VCaP (cell line): Measurements from ENCODE around the gene ARL3.
A peak's percentile ranks its signal among the peaks of the same experiment; 100 is the strongest.

Experiments
- H3K27ac ChIP-seq: fragments of 450-650 bp; 2 replicates; pipeline ENCODE4 v1.5.1; 2017
- TF ChIP-seq, protein P1 (sequence below): fragments of 450-650 bp; conservative IDR thresholded peaks from 2 replicates; pipeline ENCODE4 v1.5.1; 2017; ENCODE audit warnings: mild to moderate bottlenecking, moderate library complexity

The ARL3 gene

DNA sequence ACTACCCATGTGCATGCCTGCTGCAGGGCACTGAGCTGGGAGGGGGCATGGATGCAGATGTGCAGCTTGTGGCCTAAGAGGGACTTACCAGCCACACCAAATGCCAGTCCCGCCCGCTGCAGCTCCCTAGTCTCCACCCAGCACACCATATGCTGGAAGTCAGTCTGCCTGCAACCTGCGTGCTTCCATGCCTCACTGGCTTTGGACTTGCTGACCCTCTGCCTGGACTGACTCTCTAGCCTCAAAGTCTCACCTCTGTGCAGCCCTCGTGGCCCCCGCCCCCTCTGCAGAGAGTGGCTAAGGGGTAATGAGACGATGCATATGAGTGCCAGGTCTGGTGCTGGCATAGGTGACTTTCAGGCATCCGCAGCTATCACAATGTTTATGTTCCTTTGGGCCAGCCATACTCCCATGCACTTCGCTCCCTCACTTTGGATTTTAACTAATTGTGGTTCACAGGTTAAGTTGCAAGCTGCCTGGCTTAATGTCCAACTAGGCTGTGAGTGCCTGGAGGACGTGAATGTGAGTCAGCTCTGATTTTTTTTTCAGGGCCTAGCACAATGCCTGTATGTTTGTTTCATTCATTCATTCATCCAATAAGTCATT, 48.2 kb downstream of the ARL3 start:
- TF ChIP-seq, protein P1, sequence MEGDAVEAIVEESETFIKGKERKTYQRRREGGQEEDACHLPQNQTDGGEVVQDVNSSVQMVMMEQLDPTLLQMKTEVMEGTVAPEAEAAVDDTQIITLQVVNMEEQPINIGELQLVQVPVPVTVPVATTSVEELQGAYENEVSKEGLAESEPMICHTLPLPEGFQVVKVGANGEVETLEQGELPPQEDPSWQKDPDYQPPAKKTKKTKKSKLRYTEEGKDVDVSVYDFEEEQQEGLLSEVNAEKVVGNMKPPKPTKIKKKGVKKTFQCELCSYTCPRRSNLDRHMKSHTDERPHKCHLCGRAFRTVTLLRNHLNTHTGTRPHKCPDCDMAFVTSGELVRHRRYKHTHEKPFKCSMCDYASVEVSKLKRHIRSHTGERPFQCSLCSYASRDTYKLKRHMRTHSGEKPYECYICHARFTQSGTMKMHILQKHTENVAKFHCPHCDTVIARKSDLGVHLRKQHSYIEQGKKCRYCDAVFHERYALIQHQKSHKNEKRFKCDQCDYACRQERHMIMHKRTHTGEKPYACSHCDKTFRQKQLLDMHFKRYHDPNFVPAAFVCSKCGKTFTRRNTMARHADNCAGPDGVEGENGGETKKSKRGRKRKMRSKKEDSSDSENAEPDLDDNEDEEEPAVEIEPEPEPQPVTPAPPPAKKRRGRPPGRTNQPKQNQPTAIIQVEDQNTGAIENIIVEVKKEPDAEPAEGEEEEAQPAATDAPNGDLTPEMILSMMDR: no peak

DNA sequence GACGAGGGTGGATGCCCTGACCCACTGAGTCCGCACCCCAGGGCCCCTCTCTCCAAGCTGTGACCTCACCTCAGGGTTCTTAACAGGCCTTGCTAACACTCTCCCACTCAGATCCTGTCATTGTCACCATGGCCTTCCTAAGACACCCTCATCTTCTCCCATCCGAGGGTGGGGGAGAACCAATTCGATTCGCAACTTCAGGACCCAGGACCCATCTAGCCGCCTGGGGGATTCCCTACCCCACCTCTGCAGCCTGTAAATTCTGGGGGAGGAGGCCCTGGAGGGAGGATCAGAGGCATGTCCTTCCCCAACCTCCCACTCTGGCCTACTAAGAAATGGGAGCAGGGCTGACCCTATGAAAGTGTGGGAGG, 52.6 kb downstream of the ARL3 start:
- H3K27ac ChIP-seq: no peak overlapping the region
- TF ChIP-seq, protein P1: no peak

More for the DNA sequence above, 48.2 kb downstream of the ARL3 start:
- H3K27ac ChIP-seq: no peak overlapping the region

DNA sequence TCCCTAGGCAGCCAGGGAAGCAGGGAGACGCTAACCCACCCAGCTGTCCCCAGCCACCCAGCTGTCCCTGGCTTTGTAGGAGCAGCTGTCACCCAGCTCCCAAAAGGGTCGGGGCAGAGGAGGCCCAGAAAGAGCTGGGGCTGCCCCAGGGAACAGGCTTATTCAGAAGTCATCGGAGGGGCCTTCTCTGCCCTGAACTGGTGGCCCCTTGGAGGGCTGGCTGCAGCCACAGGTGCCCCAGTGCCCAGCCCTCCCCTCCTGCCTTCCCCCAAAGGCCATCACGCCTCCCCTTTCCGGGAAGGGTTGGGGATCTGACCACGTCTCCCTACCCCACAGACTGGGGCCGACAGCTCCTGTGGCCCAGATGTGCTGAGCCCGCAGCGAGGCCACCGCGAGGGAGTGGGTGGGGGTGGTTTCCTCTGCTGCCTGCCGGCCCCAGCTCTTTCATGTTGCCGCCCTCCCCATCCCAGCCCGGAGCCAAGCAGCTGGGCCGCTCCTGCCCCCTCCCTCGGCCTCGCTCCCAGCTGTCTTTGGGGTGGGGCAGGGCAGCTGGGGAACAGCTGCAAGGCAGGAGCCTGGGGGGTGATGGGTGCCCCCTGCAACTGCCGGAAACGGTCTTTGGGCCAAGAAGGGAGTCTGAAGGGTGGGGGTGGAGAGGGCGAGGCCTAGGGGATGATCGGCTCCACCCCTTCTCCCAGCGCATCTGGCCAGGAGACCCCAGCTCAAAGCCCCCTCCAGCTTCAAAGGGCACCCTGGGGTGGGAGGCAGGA, 53.1 kb downstream of the ARL3 start:
- H3K27ac ChIP-seq: peak overlapping the region; percentile 88; the same call in 1 of the 2 replicates
- TF ChIP-seq, protein P1: no peak

DNA sequence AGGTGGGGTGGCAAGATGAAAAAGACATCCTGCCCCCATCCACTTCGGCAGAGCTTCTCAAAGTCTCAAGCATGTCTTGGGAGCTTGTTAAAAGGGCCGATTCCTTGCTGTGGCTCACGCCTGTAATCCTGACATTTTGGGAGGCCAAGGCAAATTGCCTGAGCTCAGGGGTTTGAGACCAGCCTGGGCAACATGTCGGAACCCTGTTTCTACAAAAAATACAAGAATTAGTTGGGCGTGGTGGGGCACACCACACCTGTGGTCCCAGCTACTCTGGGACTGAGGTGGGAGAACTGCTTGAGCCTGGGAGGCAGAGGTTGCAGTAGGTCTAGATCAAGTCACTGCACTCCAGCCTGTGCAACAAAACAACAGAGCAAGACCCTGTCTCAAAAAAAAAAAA, 55.4 kb downstream of the ARL3 start:
- TF ChIP-seq, protein P1: no peak
- peak overlapping the region; percentile 88 for H3K27ac ChIP-seq

DNA sequence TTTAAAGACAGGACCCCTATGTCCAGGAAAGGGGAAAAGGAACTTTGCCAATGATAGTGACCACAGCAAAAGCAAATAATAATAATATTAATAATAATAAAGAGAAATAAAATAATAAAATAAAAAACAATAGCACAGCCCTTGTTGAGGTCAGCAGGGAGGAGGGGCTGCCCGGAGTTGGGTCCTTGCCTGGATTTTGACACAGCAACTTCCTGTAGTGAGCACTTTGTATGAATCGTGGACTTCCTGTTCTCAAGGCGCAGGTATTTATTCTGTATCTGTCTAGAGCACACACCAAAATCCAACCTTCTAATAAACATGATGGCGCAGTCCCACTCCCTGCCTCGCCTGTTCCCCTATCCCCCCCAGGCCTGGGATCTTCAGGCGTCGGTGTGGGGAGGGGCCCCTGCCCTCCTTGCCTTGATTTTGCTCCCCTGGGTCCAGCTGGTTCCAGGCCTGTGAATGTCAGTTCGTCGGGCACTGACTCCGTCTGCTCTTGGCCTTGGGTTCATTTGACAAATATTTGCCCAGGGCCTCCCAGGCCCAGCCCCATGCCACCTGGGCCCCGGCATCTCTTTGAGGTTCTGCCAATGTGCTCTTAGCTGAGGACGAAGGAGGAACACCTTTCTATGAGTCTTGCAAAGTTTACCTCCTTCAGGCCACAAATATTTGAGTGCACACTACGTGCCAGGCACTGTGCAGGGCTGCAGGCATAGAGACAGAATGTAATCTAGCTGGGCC, 56.0 kb downstream of the ARL3 start:
- peak overlapping the region; percentile 88 for H3K27ac ChIP-seq

DNA sequence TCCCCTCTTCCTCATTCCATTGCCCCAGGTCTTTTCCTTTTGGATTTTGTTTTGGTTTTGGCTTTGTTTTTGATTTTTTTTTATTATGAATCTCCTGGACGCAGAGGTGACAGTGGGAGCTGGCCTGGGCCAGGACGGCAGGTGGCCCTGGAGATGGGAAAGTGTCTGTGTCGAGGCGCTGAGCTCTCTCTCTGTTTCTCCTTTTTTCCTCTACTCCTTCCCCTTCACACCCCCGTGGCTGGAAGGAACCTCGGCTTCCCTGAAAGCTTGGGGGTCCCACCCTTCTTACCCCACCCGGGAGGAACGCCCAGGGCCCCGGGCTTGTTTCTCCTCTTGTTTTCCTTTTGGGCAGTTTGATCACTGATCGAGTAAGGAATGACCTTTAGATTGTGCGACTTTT, 56.7 kb downstream of the ARL3 start:
- TF ChIP-seq, protein P1: no peak
- H3K27ac ChIP-seq: peak overlapping the region; percentile 88

More for the DNA sequence above, 56.0 kb downstream of the ARL3 start:
- TF ChIP-seq, protein P1: no peak

DNA sequence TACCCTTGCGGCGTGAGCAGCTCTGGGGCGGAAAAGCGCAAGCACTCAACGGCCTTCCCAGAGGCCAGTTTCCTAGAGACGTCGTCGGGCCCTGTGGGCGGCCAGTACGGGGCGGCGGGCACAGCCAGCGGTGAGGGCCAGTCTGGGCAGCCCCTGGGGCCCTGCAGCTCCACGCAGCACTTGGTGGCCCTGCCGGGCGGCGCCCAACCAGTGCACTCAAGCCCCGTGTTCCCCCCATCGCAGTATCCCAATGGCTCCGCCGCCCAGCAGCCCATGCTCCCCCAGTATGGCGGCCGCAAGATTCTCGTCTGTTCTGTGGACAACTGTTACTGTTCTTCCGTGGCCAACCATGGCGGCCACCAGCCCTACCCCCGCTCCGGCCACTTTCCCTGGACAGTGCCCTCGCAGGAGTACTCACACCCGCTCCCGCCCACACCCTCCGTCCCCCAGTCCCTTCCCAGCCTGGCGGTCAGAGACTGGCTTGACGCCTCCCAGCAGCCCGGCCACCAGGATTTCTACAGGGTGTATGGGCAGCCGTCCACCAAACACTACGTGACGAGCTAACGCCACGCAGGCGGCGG, 57.3 kb downstream of the ARL3 start:
- TF ChIP-seq, protein P1: no peak
- peak overlapping the region; percentile 88 for H3K27ac ChIP-seq
